Measurements from ENCODE around the gene RBM34.
"Not testable (repeated sequence)": the region's sequence is repeated elsewhere in the genome, so short reads cannot be mapped to it uniquely, and the experiment has no call there.

RBM34 gene

DNA sequence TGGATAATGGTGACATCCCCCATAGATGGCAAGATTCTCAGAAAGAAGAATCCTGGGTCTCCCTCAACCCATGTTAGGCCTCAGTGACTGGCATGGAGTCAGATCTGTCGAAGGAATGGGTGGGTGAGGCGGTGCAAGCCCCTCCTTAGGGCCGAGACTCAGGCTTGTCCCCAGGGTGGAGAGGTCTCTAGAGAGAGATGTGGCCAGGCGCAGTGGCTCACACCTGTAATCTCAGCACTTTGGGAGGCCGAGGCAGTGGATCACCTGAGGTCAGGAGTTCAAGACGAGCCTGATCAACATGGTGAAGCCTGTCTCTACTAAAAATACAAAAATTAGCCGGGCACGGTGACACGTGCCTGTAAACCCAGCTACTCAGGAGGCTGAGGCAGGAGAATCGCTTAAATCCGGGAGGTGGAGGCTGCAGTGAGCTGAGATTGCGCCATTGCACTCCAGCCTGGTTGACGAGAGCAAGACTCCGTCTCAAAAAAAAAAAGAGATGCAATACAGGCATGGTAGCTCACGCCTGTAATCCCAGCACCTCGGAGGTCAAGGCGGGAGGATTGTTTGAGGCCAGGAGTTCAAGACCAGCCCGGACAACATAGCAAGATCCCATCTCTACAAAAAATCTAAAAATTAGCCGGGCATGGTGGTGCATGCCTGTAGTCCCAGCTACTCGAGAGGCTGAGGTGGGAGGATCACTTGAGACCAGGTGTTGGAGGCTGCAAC is 69.6 kb downstream of the RBM34 start:
- DNase-seq (ENCODE audit: low read depth) = not testable (repeated sequence)

DNA sequence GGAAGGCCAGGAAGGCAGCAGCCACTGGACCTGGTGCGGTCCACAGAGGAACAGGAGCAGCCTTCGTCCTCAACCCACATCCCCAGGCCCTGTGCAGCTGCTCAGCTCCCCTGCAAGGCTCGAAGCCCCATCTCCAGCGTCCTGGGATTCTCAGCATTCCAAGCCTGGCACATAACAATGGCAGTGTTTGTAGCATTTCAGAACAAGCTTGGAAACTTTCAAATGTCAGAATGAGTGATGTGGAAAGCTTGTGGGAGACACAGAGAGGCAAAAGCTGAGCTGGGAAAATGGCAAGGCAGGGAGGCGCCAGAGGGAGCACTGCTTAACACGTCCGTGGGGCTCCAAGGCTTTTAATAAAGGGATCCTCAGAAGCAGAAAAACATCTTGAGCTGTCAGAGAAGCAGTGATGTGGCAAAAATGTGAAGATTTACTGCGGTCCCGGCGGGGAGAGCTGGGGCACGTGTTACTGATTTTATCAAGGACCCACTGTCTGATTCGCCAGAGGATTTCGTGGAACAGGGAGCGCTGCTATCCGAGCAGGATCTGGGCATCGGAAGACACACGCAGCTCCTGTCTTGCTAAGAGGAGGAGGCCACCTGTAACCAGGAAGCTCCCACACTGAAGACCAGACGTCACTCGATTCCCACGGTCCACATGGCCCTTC is 70.5 kb downstream of the RBM34 start:
- no peak for DNase-seq (ENCODE audit: low read depth)

DNA sequence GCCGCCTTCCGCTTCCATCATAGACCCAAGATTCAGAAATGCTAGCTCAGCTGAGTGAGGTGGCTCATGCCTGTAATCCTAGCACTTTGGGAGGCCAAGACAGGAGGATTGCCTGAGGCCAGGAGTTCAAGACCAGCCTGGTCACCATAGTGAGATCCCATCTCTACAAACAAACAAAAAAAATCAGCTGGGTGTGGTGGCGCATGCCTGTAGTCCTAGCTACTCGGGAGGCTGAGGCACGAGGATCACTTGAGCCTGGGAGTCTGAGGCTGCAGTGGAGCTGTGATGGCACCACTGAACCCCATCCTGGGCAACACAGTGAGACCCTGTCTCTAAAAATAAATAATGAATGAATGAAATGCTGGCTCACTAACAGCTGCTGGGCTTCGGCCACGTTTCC is 72.1 kb downstream of the RBM34 start:
- no peak for DNase-seq (ENCODE audit: low read depth)

DNA sequence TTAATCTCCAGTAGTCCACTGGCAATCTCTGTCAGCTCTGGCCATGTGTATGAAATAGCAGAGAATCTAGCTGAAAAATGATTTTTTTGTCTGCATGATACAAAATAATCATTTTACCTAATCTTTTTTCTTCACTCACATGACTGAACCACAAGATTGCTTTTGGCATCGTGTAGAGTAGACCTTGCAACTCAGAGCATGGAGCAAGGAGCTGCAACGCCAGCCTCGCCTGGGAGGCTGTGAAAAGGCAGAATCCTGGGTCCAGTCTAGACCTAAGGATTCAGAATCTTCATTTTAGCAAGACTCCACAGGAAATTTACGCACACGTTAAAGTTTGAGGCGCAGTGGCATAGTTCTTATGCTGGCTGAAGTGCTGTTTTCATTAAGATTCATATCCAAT is 72.6 kb downstream of the RBM34 start:
- no peak for DNase-seq (ENCODE audit: low read depth)

DNA sequence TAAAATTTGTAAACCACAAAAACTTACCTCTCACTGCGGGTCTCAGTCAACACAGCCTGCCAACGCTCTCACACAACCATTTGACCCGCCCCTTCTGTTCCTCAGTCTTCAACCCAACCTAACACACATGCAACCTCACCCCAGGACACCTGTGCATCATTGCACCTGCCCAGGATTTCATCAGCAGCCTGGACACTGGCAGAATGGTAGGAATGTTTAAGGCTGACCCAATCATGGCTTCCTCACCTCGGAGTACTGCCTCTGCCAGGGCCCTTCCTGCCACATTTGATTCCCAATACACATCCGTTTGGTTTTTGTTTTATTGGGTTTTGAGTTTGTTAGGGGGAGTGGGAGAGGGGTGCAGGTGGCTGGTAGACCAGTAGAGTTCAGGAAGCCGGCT is 73.1 kb downstream of the RBM34 start:
- no peak for DNase-seq (ENCODE audit: low read depth)

DNA sequence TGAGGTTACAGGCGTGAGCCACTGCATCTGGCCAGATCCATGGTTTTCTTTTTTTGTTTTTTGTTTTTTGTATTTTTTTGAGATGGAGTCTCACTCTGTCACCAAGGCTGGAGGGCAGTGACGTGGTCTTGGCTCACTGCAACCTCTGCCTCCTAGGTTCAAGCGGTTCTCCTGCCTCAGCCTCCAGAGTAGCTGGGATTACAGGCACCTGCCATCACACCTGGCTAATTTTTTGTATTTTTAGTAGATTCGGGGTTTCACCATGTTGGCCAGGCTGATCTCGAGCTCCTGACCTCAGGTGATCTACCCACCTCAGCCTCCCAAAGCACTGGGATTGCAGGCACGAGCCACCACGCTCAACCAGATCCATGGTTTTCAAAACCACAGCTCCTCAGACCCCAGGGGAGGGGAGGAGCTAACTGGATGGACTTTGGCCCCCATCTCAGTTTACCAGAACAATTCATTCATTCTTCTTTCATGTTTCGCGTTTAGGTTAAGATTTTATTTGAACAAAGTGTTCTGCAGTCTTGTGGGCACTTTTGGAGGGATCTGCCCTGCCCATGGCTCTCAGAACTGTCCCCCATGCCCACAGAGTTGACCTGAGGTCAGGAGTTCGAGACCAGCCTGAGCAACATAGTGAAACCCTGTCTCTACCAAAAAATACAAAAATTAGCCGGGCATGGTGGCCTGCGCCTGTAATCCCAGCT is 75.5 kb downstream of the RBM34 start:
- not testable (repeated sequence) for DNase-seq (ENCODE audit: low read depth)
